Natural killer cell treated with Interleukin-12 subunit alpha and Interleukin-12 subunit beta and Interleukin-15 and Interleukin-18, amount 100 ng/mL, for 72 hours (primary cell): Measurements from ENCODE around the gene TEX36. TPM values are rescaled to one million over a fixed set of nuclear protein-coding genes. Genes with fewer than 3 reads are reported as not detected.
"Not testable (repeated sequence)": the region's sequence is repeated elsewhere in the genome, so short reads cannot be mapped to it uniquely, and the experiment has no call there.

ENCODE experiments used
- ATAC-seq, 2 donors: fragments of 150-1000 bp; cut with Tn5 transposase in 1 of 2; sonication (Bioruptor Pico), chemical (Tn5 transposase) in 1 of 2; 2 replicates each; pipeline ENCODE4 v1.10.0; 2021
- DNase-seq: peaks from one replicate; pipeline ENCODE4 v3.0.0; 2022; ENCODE audit warnings: low spot score
- H3K27ac Mint-ChIP-seq, 2 donors: 1 replicate in 1 of 2; 2 replicates in 1 of 2; pipeline ENCODE4 v1.8.0; 2022; ENCODE audit warnings: mixed read lengths in 2 of 2, mild to moderate bottlenecking in 1 of 2, moderate library complexity in 1 of 2
- H3K27me3 Mint-ChIP-seq, 2 donors: 1 replicate in 1 of 2; 2 replicates in 1 of 2; pipeline ENCODE4 v1.8.0; 2022; ENCODE audit warnings: mixed read lengths in 2 of 2
- H3K36me3 Mint-ChIP-seq: one replicate; pipeline ENCODE4 v1.8.0; 2022; ENCODE audit warnings: mixed read lengths
- H3K4me1 Mint-ChIP-seq, 2 donors: 1 replicate in 1 of 2; 2 replicates in 1 of 2; pipeline ENCODE4 v1.8.0; 2022; ENCODE audit warnings: low read depth in 2 of 2, mixed read lengths in 2 of 2, mild to moderate bottlenecking in 1 of 2
- H3K4me3 Mint-ChIP-seq: one replicate; pipeline ENCODE4 v1.8.0; 2022; ENCODE audit warnings: mixed read lengths
- H3K9me3 Mint-ChIP-seq: 2 replicates; pipeline ENCODE4 v1.8.0; 2022; ENCODE audit warnings: mixed read lengths
- total RNA-seq, 2 donors: library from RNA; stranded (reverse); gene quantifications; one replicate each; pipeline ENCODE4 v1.2.3, GENCODE V29; 2022

Gene TEX36
- total RNA-seq, 2 donors from 2014 or later, result not detected

DNA sequence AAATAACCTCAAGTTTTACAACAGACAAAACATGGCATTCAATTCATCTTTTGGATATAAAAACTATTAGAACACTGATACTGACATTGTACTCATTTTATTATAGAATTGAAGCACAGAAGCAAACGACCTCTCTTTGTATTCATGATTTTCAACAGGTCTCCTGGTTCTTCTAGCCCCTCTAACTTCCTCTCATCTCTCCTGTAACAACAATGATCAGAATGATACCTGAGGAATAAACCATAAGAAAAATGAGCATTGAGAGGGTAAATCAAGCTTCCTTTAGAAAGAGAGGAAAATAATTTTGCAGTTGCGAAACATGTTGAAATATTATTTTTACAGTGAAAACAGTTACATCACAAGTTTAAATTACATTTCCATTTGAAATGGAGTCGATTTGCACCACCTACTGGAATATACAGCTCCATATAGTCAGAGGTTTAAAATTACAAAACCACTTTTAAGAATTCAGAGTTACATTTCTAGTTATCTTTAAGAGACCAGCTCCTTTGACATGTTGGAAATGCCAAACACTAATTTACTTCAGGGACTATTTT, 17.5 kb upstream of the TEX36 start:
- Mint-ChIP-seq H3K36me3 (no peaks in the 10 kb centered on the region), H3K9me3 (no peaks in the 10 kb centered on the region), H3K4me3 (no peak overlapping the region), H3K27ac (no peak overlapping the region), H3K4me1 (no peaks in the 10 kb centered on the region), H3K27me3 (no peaks in the 10 kb centered on the region)
- no peak for ATAC-seq
- DNase-seq, result no peak

DNA sequence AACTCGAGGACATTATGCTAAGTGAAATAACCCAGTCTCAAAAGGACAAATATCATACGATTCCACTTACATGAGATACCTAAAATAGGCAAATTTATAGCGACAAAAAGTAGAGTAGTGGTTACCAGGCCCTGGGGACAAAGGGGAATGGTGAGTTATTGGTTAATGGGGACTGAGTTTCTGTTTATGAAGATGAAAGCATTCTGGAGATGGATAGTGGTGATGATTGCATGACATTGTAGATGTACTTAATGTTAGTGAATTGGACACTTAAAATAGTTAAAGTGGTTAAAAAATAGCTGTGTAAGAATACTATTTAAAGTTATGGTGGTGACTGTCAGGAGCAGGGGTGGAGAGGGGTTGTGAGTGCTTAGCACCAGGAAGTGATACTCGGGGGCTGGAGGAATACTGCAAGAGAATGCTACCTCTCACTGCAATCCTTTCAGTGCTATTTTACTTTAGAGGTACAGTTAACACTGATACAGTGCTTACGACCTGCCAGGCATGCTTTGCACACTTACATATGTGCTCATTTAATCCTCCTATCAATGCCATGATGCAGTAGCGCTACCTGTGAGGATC, 16.7 kb upstream of the TEX36 start:
- H3K27me3 Mint-ChIP-seq, result no peaks in the 10 kb centered on the region
- H3K36me3 Mint-ChIP-seq, result no peaks in the 10 kb centered on the region
- H3K4me1 Mint-ChIP-seq, result no peaks in the 10 kb centered on the region
- H3K4me3 Mint-ChIP-seq, result no peak overlapping the region
- DNase-seq (no peak), ATAC-seq (no peak)
- H3K27ac Mint-ChIP-seq, result no peak overlapping the region
- no peaks in the 10 kb centered on the region for H3K9me3 Mint-ChIP-seq

DNA sequence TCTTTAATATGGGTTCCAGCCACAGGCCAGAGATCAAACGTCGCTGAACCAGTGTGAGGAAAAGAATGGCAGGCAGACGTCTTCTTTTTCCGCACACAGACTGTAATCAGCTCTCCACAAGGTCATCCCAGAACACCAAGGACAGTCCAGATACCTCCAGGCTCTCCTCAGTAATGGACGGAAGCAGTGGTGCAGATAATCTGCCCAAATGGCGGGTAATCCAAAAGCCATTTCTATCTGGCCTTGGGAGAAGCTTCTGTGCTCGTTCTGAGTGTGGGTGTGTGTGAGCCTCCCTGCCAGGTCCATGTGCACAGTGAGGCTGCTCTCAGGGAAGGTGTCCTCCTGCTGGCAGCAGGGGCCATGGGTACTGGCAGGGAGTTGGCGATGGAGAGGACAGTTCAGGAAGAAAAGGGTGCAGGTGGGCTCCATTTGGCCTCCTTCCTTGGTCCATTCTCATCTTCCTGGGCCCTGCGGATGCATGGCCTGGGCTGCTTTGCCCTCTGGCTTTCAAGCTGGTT, 15.6 kb upstream of the TEX36 start:
- ATAC-seq, result no peak
- no peak for DNase-seq
- no peaks in the 10 kb centered on the region for H3K36me3 Mint-ChIP-seq
- H3K4me1 Mint-ChIP-seq, result peaks cover 0 to 1% of the 10 kb centered on the region in 2 donors
- H3K27me3 Mint-ChIP-seq, result no peaks in the 10 kb centered on the region
- H3K27ac Mint-ChIP-seq, result no peak overlapping the region
- H3K4me3 Mint-ChIP-seq, result no peak overlapping the region
- no peaks in the 10 kb centered on the region for H3K9me3 Mint-ChIP-seq

DNA sequence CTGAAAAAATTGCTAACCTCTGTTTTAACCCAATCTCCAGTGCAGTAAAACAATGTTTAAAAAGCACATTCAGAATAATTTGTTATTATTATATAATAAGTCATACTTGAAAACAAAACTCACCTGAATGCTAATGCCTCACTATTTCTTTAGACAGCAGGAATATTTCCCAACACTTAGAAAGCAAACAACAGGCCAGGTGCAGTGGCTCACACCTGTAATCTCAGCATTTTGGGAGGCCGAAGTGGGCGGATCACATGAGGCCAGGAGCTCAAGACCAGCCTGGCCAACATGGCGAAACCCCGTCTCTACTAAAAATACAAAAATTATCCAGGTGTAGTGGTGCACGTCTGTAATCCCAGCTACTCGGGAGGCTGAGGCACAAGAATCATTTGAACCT, 13.9 kb upstream of the TEX36 start:
- not testable (repeated sequence) for ATAC-seq, H3K27ac Mint-ChIP-seq, H3K4me3 Mint-ChIP-seq, H3K9me3 Mint-ChIP-seq, DNase-seq, H3K4me1 Mint-ChIP-seq, H3K27me3 Mint-ChIP-seq, H3K36me3 Mint-ChIP-seq

DNA sequence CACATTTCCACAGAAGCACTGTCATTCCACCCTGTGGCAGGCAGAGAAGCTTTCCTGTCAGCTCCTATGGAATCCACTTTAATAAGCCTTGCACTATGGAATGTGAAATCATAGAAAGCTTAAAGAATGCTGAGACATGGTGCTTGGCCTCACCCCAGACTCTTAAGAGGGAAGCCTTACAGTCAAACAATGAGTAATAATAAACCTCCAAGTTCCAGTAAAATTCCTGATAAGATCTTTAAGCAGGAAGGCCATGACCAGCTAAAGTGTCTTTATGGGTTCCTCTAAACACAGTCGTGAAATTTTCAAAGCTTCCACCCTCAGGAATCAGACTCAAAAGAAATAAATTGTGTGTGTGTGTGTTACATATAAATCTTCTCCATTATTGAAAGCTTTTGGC, 11.9 kb upstream of the TEX36 start:
- Mint-ChIP-seq H3K36me3 (no peaks in the 10 kb centered on the region), H3K4me3 (no peak overlapping the region), H3K27ac (no peak overlapping the region), H3K4me1 (peaks cover 0 to 10% of the 10 kb centered on the region in 2 donors), H3K9me3 (no peaks in the 10 kb centered on the region), H3K27me3 (no peaks in the 10 kb centered on the region)
- no peak for DNase-seq
- ATAC-seq, result no peak

DNA sequence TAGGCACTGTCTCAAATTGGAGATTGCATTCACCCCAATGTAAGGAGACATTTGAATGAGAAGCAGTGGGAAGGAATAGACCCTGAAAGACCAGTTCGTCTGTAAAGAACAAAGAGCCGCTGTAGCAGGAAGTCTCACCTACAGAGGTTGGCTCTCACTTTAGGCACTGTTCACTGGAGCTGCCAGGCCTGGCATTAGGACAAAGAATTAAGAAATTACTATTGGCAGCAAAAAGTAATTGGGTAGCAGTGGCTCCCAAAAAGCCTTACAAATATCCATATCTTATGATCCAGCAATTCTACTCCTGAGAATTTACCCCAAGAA, 10.5 kb upstream of the TEX36 start:
- H3K4me1 Mint-ChIP-seq, result peaks cover 0 to 10% of the 10 kb centered on the region in 2 donors
- DNase-seq (no peak), ATAC-seq (no peak)
- no peaks in the 10 kb centered on the region for H3K36me3 Mint-ChIP-seq
- peaks cover 3 to 6% of the 10 kb centered on the region in 2 donors for H3K27me3 Mint-ChIP-seq
- no peaks in the 10 kb centered on the region for H3K9me3 Mint-ChIP-seq
- H3K27ac Mint-ChIP-seq, result no peak overlapping the region
- no peak overlapping the region for H3K4me3 Mint-ChIP-seq

DNA sequence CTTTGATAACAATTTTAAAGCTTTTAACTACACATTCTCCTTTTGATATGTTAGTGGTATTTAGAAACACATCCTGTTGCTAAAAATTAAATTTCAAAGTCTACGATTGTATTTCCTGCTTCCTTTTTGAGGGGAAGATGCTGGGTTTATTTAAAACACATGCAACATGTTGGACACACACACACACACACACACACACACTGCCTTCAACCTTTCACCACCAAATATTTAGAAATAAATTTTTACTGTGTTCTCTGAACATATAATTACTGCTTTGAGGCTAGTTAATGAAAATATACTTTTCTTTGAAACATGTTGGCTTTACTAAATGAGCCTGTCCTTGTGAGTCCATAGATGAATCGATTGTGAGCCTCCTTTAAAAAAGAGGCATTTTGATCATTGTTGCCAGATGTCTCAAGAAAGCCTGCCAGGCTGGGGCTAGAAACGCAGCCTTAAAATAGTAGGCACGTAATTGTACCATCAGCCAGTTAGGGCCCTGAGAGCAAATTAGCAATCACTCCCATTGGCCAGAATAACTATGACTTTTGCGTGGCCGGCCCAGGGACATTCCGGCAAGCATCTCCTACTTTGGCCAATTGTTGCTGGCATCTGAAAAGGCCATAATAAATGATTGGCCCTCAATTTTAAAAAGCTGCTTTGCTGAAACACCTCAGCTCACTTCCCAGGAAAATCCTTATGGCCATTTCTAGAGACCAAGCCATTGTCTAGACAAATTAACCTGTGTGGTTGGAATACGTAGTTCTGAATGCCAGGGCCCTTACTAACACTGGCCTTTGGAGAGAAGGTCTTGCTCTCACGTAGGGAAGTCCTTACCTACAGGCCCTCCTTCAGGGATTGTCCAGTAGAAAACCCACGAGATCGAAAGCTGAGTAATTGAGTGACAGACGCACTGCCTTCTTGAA, 9.9 kb upstream of the TEX36 start:
- no peak for DNase-seq
- peaks cover 3 to 8% of the 10 kb centered on the region in 2 donors for H3K27me3 Mint-ChIP-seq
- no peaks in the 10 kb centered on the region for H3K9me3 Mint-ChIP-seq
- no peak overlapping the region for H3K27ac Mint-ChIP-seq
- no peaks in the 10 kb centered on the region for H3K36me3 Mint-ChIP-seq
- no peak for ATAC-seq
- H3K4me1 Mint-ChIP-seq, result peaks cover 0 to 10% of the 10 kb centered on the region in 2 donors
- H3K4me3 Mint-ChIP-seq, result no peak overlapping the region

DNA sequence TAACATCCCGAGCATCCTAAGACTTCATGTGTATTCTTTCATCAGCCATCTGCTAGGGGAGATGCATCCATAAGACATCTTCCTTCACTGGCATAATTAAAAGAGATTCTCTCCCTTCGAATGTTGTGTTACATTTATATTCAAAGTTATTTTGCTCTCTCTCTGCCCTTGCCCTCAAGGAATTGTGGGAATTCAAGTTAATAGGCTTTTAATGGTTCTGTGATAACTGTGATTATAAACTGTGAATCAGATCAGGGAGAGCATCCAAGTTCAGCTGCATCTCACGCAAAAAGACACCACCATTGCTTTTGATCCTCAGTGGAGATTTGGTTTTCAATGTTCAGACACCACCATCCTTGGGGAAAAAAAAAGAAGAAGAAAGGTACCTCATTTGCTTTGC, 9.2 kb upstream of the TEX36 start:
- no peaks in the 10 kb centered on the region for H3K9me3 Mint-ChIP-seq
- ATAC-seq (no peak), DNase-seq (no peak)
- H3K27me3 Mint-ChIP-seq, result peaks cover 3 to 8% of the 10 kb centered on the region in 2 donors
- peaks cover 0 to 10% of the 10 kb centered on the region in 2 donors for H3K4me1 Mint-ChIP-seq
- H3K27ac Mint-ChIP-seq, result no peak overlapping the region
- H3K4me3 Mint-ChIP-seq, result no peak overlapping the region
- no peaks in the 10 kb centered on the region for H3K36me3 Mint-ChIP-seq

DNA sequence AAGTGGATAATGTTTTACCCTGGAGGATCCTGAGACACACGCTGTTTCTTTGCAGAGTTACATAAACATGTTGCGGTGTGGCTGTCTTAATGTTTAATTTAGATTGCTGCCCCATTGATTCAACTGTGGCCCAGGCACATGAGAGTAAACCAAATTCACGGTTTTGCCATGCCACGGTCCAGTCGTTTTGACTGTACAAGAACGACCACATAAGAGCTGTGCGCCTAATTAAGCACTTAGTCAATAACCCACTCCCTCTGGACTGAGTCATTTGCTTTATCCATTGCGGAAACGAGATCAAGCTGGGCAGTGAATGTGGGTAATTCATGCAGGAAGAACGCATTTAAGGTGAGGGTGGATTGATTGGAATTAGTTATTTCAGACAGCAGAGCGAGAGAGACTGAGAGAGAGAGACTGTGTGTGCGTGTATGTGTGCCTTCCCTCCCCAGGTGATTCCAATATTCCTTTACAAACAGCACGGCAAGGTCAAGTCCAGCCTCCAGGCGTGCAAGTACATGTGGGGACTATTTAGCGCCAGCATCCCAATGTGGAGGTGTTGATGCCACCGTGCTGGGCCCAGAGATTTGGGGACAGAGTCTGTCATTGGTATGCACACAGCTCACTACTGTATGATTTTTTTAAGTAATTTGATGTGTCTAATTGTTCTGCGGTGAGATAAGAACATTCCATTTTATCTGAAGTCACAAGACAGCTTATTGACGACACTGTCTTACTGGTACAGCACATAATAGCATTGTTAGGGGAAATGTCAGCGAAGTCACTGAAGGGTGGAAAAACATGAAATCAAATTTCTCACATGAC, 8.4 kb upstream of the TEX36 start:
- H3K9me3 Mint-ChIP-seq, result no peaks in the 10 kb centered on the region
- H3K27ac Mint-ChIP-seq, result no peak overlapping the region
- H3K27me3 Mint-ChIP-seq, result peaks cover 3 to 8% of the 10 kb centered on the region in 2 donors
- H3K36me3 Mint-ChIP-seq, result no peaks in the 10 kb centered on the region
- no peak overlapping the region for H3K4me3 Mint-ChIP-seq
- H3K4me1 Mint-ChIP-seq, result peaks cover 0 to 10% of the 10 kb centered on the region in 2 donors
- no peak for DNase-seq
- no peak for ATAC-seq

DNA sequence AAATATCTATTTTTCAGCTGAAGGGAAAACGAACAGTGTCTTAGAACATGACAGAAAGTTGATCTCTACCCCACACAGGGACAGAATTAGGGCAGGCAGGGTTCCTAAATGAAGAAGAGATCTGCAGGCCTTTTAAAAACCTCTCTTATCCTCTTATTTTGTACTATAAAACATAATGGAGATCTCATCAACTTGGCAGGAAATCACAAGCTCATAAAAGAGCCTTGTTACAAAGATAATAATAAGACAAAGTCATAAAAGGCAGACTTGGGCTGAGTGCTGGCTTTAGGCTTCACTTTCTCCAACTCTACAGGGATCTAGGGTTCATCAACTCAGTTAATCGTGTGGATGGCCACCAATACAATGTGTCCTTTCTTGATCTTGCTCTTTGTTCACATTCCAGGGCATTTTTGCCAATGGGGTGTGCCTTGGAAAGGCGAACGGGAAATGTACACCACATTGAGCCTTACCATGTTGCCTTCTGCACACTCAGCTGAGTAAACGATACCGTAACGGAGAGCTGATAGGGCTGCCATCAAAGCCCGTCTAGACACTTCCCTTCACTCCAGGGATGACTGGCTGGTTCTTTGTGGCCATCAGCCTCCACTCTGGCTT, 7.1 kb upstream of the TEX36 start:
- H3K4me3 Mint-ChIP-seq, result no peak overlapping the region
- no peaks in the 10 kb centered on the region for H3K36me3 Mint-ChIP-seq
- H3K4me1 Mint-ChIP-seq, result peaks cover 0 to 10% of the 10 kb centered on the region in 2 donors
- peaks cover 6 to 8% of the 10 kb centered on the region in 2 donors for H3K27me3 Mint-ChIP-seq
- no peak for DNase-seq
- no peak for ATAC-seq
- H3K27ac Mint-ChIP-seq, result no peak overlapping the region
- H3K9me3 Mint-ChIP-seq, result no peaks in the 10 kb centered on the region

DNA sequence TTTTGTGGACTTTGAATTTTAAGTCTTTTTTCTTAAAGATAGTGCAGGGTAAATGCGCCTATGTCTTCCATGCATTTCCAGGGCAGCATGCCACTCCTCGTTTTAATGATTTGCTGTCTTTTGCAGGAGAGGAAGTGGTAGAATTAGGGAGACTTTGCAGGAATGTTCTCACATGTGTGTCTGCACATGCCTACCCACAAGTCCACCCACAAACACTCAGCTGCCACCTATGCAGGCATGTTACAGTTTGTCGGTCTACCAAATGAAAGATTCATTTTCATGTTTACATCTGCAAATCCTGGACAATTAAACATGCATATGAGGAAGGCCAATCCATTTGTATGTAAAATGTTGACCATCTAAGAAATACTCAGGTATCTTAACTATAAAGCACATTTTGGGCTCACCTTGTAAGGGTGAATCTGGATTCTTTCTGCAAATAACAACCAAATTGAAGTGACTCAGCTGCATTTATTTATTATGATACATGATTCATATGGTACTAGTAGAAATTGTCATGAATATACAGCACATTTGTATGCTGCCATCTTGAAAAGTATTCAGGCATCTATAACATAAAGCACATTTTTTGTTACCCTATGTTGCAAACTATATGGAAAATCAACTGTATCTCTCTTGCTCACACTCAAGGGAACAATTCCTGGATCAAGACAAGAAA, 4.7 kb upstream of the TEX36 start:
- DNase-seq (no peak), ATAC-seq (no peak)
- H3K4me1 Mint-ChIP-seq, result peaks cover 0 to 4% of the 10 kb centered on the region in 2 donors
- H3K4me3 Mint-ChIP-seq, result no peak overlapping the region
- no peak overlapping the region for H3K27ac Mint-ChIP-seq
- peaks cover 8 to 15% of the 10 kb centered on the region in 2 donors for H3K27me3 Mint-ChIP-seq
- no peaks in the 10 kb centered on the region for H3K9me3 Mint-ChIP-seq
- no peaks in the 10 kb centered on the region for H3K36me3 Mint-ChIP-seq

DNA sequence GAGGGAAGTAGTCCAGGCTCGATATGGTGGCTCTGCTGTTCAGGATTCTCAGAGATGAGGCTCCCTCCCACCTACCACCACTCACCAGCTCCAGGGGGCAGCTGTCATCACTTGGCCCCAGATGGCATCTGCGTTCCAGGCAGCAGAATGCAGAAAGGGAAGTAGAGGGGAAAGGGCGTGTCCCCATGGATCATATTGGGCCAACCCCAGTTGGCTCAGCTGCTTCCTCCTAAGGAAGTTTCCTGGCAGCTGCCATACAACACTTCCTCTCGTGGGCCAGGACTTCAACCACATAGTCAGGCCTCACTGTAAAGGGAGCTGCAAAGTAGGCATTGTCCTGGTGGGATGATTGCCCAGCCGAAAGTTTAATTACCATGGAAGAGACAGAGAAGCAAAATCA, 1.6 kb upstream of the TEX36 start:
- no peaks in the 10 kb centered on the region for H3K36me3 Mint-ChIP-seq
- H3K4me3 Mint-ChIP-seq, result no peak overlapping the region
- no peak overlapping the region for H3K27ac Mint-ChIP-seq
- no peaks in the 10 kb centered on the region for H3K4me1 Mint-ChIP-seq
- H3K27me3 Mint-ChIP-seq, result peaks cover 15 to 25% of the 10 kb centered on the region in 2 donors
- H3K9me3 Mint-ChIP-seq, result no peaks in the 10 kb centered on the region
- DNase-seq (no peak), ATAC-seq (no peak)

DNA sequence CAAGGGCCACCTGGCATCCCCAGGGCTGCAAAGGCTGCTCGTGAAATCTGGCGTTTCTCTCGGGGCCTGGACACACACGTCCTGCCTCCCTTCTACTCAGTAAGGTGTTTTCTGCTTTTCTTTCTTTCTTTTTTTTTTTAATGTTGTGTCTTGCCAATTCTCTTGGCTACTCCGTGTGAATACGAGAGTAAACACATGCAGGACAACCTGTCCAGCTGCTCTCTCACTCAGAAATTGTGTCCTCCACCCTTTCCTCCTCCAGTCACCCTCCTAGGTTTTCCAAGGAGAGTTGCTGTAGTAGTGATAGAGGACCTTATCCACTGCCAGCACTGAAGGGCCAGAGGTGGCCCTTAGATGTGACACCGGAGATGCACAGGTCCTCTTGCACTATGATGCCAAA, 858 bp upstream of the TEX36 start:
- no peaks in the 10 kb centered on the region for H3K4me1 Mint-ChIP-seq

More for the DNA sequence above, 858 bp upstream of the TEX36 start:
- no peaks in the 10 kb centered on the region for H3K36me3 Mint-ChIP-seq
- peaks cover 12 to 25% of the 10 kb centered on the region in 2 donors for H3K27me3 Mint-ChIP-seq
- H3K9me3 Mint-ChIP-seq, result no peaks in the 10 kb centered on the region
- H3K4me3 Mint-ChIP-seq, result no peak overlapping the region
- no peak overlapping the region for H3K27ac Mint-ChIP-seq
- DNase-seq, result no peak
- no peak for ATAC-seq
